ENCODE data around the gene F2RL1.

- no peak for TF ChIP-seq CTCF (IDR thresholded peaks at IDR 0.05; ENCODE audit: insufficient read depth, low read depth, low read length)
- TF ChIP-seq EZH2 (IDR thresholded peaks at IDR 0.05; ENCODE audit: insufficient read depth, low read length), result no peak
Measured at GRCh38 chr5:76850543-76851145, 31.8 kb downstream of the F2RL1 start.
